Measurements from ENCODE around the gene BTNL2.
"Not testable (repeated sequence)": the region's sequence is repeated elsewhere in the genome, so short reads cannot be mapped to it uniquely, and the experiment has no call there.

The BTNL2 gene, protein sequence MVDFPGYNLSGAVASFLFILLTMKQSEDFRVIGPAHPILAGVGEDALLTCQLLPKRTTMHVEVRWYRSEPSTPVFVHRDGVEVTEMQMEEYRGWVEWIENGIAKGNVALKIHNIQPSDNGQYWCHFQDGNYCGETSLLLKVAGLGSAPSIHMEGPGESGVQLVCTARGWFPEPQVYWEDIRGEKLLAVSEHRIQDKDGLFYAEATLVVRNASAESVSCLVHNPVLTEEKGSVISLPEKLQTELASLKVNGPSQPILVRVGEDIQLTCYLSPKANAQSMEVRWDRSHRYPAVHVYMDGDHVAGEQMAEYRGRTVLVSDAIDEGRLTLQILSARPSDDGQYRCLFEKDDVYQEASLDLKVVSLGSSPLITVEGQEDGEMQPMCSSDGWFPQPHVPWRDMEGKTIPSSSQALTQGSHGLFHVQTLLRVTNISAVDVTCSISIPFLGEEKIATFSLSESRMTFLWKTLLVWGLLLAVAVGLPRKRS

DNA sequence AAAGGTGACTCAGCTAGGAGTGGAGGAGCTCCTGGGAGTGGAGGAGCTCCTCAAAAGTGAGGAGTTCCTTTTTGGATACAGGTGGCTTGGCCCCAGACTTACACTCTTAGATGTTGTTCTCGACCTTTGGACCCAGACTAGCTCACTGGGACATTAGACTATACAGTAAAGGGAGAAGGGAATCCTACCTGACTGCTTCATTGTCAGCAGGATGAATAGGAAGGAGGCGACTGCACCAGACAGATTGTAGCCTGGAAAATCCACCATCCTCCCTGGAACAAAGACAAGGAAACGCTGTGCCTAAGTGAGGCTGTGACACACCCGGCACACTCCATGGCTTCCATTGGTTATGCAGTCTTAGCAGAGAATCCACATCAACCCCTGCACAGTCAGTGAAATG lies at the start of gene BTNL2:
TSS of gene BTNL2 (minus strand) at position 325 of the 400 bp plus-strand sequence. CDS start at position 267, 58 bp downstream.
- no peak for DNase-seq

DNA sequence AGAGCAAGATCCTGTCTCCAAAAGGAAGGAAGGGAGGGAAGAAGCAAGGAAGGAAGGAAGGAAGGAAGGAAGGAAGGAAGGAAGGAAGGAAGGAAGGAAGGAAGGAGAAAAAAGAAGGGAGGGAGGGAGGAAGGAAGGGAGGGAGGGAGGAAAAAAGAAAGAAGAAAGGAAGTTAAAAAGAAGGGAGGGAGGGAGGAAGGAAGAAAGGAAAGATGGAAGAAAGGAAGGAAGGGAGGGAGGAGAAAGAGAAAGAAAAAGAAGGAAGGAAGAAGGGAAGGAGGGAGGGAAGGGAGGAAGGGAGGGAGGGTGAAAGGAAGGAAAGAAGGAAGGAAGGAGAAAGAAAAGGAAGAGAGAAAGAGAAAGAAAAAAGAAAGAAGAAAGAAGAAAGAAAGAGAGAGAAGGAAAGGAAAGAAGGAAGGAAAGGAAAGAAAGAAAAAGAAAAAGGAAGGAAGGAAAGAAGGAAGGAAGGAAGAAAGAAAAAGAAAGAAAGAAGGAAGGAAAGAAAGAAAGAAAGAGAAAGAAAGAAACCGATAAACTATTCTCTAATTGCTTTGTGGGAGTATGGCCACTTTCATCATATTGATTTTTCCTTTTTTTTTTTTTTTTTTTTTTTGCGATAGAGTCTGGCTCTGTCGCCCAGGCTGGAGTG lies 42.2 kb upstream of the BTNL2 start:
- DNase-seq, result no peak

DNA sequence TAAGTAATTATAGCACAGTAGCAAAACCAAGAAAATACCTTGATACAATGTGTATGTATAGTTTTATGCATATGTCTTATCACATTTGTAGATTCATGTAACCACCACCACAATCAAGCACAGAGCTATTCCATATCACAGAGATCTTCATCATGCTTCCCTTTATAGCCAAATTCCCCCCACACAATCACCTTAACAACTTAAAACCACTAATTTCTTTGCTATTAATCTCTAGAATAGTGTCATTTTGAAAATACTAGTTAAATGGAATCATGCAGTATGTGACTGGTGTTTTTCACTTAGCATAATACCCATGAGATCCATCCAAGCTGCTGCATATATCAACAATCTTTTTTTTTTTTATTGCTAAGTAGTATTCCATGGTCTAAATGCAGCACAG lies 41.0 kb upstream of the BTNL2 start:
- no peak for DNase-seq

DNA sequence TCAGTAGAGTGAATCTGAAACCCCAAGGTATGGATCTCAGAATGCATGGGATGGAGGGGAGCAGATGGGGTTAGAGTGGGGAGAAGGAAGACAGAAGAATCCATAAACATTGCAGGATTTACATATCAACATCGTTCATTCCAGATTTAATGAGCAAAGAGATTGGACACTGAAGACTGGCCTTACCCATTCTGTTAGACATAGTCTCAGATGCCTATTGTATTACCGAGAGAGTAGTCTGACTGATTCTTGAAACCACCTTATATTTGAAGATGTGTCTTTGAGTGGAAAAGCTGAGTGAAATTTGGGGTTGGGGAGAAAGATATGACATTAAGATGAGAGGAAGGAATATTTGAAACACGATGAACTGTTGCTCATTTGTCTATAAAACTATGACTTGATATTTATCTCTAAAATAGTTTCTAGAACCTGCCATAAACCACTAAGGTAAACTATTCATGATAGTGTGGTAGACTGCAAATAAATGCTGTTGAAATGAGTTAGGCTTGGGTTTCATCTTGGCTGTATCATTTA lies 38.4 kb upstream of the BTNL2 start:
- no peak for DNase-seq

DNA sequence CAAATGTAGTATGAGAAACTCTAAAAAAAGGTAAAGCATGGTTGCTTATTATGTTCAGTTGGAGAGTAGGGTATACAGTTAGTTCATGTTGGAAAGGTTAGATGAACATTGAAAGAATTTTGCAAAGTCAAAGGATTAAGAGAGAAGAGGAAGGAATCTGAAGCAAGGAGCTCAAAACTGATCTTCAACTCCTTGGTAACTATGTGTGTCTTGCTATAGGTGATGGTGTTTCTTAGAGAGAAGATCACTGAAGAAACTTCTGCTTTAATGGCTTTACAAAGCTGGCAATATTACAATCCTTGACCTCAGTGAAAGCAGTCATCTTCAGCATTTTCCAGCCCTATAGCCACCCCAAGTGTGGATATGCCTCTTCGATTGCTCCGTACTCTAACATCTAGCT lies 37.5 kb upstream of the BTNL2 start:
- DNase-seq, result no peak

DNA sequence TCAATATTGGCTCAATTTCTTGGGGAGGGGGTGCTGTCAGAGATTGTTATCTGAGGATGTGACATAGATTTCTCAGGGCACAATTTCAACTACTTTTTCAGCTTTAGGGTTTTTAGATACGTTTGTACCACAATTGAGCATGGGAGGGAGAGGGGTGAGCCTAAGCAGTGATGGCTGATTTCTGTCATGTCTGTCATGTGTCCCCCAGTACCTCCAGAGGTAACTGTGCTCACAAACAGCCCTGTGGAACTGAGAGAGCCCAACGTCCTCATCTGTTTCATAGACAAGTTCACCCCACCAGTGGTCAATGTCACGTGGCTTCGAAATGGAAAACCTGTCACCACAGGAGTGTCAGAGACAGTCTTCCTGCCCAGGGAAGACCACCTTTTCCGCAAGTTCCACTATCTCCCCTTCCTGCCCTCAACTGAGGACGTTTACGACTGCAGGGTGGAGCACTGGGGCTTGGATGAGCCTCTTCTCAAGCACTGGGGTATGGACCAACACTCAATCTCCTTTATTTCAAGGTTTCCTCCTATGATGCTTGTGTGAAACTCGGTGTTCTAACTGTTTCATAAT lies 36.1 kb upstream of the BTNL2 start:
- DNase-seq, result no peak

DNA sequence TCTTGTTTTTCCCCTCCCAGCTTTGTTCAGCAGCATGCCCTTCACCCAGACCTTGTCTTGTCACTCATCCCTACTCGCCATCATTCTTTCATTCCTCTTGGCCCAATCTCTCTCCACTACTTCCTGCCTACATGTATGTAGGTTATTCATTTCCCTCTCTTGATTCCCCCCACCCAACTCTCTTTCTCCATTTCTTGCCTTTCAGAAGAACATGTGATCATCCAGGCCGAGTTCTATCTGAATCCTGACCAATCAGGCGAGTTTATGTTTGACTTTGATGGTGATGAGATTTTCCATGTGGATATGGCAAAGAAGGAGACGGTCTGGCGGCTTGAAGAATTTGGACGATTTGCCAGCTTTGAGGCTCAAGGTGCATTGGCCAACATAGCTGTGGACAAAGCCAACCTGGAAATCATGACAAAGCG lies 35.3 kb upstream of the BTNL2 start:
- DNase-seq, result no peak

DNA sequence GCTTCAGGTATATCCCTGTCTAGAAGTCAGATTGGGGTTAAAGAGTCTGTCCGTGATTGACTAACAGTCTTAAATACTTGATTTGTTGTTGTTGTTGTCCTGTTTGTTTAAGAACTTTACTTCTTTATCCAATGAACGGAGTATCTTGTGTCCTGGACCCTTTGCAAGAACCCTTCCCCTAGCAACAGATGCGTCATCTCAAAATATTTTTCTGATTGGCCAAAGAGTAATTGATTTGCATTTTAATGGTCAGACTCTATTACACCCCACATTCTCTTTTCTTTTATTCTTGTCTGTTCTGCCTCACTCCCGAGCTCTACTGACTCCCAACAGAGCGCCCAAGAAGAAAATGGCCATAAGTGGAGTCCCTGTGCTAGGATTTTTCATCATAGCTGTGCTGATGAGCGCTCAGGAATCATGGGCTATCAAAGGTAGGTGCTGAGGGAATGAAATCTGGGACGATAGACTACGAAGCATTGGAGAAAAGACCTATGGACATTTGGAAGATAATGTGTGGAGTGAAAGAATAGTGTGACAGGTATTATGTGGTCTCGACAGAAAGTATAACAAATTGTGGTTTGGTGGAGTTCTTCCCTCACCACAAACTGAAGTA lies 32.7 kb upstream of the BTNL2 start, which contains the start of gene HLA-DRA:
TSS of gene HLA-DRA (plus strand) at position 286 of the 613 bp plus-strand sequence. CDS start at position 350, 64 bp downstream.
- peak; percentile 1 for DNase-seq

DNA sequence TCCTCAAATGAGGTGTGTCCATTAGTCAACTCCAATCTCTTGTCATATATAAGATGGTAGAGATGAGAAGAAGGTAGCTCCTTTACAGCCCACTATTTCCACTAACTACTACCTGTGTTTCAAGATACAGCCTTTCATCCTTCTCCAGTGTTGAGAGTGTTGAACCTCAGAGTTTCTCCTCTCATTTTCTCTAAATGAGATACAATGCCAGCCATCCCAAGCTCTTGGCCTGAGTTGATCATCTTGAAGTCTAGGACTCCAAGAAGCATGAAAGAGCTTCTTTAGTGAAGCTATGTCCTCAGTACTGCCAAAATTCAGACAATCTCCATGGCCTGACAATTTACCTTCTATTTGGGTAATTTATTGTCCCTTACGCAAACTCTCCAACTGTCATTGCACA lies 32.2 kb upstream of the BTNL2 start:
- no peak for DNase-seq

DNA sequence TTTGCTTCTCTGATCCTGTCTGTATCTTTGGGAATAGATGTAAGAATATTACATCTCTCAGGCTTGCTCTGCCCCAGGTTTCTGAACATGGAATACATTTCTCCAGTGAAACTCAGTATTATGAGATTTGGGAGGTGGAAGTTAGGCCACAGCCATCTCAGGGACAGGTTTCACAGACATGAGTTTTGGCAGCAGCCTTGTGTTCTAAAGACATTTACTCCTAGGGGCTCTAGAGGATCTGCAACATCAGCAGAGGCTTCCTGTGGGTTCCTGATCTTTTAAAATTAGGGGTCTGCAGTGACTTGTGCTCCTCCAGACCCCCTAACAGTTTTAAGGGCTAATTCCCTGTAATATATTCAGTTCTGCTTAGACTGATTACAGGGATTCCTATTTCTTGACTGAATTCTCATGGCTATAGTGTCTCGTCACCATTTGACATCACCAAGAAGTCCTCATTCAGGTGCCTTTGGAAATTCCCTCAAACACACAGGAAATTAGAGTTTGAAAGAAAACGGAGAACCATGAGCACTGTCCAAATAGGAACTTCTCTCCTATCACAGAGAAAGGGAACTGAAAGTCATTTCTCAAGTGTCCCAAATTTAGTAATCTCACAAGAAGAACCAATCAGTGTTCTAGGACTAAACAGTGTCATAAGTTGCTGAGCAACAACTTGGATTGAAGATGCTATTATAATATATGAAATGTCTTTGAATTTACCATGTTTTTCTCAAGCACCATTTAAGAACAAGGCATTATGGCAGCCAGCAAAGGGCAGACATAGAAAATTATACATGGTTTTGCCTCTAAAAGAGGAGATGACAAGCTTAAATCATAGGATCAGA lies 30.2 kb upstream of the BTNL2 start:
- no peak for DNase-seq

DNA sequence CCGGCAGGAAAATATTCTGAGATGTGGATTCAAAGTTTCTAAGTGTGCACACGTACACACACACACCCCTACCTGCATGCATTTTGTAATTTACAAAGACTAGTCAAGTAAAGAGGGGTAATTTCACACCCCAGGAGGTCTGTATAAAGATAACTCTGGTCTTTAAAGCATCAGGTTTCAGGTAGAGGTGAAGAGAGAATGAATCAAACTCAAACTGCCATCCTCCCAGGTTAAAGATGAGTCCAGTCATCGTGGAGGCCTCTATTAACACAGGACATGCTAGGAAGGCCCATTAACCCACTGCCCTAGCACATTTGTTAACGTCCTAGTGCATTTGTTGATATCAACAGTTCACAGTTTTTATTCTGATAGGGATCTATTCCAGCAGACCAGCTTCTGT lies 29.2 kb upstream of the BTNL2 start:
- no peak for DNase-seq

DNA sequence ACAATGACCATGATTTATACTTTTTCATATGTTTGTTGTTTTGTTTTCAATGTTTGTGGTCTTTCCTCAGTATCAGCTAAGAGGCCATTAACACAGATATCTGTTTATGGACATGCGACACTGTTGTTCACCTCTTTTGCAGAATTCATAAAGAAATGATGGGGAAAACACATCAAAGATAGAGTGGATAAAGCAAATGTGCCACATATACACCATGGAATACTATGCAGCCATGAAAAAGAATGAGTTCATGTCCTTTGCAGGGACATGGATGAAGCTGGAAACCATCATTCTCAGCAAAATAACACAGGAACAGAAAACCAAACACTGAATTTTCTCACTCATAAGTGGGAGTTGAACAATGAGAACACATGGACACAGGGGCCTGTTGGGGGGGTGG lies 27.0 kb upstream of the BTNL2 start:
- not testable (repeated sequence) for DNase-seq

DNA sequence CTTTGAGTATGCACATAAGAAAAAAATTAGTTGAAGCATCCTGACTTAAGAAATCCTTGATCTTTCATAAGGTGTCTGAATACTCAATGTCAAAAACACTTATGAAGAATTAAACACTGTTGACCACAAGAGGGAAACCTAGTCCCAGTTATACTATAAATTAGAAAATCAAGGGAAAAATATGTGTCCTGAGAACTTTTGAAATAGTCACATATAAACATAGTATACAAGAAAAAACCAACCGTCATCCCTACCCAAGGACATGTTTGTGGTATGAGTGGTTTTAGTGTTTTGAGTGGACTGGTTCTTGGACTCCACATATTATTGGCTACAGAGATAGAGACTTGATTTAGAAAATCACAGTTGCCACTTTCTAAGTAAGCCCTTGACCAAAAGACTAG lies 25.1 kb upstream of the BTNL2 start:
- DNase-seq, result no peak

DNA sequence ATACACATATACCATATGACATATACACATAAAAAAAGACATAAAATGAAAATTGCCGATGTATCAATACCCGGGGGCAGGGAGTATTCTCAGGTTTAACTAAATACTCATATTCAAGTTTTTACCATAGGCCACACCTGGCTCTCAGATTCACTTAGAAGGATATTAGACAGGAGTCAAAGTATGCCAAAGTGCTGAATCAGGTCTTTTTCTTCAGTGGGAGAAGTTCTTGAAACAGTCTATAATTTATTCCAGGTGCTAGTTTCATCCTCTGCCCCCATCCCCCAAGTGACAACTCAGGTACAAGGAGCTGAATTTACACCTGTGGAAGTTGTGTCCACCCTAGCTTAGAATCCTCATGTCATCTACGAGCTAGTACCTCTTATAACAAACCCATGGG lies 24.2 kb upstream of the BTNL2 start:
- DNase-seq, result no peak

DNA sequence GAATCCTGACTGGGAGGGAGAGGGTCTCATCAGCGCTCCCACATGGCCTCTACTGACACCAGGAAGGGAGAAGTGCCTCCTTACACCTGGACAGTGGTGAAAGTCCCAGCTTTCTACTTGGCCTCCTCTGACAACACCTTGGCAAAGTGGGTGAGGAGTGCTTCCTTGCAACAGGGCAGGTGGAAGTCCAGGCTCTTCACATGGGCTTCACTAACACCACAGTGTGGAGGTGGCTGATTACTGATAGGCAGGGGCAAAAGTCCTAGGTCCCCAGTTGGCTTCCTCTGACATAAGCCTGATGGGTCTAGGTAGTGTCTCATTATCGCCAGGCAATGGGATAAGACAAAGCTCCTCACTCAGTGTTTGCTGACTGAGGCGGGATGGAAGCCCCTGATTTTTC lies 23.2 kb upstream of the BTNL2 start:
- DNase-seq, result no peak

DNA sequence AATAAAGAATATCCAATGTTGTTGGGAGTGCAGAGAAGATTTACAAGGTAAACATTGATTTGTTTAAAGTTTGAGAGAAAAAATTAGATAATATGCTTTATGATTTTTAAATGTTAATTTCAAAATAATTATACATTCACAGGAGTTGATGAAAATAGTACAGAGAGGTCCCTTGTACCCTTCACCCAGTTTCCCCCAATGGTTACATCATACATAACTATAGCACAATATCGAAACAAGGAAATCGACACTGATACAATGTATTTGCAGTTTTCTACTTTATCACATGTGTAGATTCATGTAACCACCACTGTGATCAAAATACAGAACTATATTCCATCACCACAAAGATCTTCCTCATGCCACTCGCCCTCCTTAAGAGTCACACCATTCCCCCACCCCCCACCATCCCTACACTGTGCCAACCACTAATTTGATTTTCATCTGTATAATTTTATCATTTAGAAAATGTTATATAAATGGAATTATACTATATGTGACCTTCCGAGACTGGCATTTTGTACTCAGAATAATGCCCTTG lies 21.0 kb upstream of the BTNL2 start:
- no peak for DNase-seq

DNA sequence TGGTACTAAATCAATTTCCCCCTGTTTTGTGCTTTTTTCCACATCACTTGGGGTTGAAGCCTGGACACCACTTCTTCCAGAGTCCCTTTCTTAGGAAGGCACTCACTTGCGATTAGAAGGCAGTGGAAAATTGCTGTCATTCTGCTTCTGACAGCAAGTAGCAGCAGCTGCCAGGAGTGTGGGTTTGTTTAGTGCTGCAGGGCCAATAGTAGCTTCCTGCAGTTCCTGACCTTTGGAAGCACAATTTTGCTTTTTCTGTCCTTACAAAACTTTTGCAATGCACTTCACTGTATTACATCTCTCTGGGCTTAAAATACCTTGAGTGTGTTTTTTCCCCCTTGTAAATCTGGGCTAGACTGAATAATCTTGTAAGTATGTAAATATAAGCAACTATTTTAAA lies 20.2 kb upstream of the BTNL2 start:
- no peak for DNase-seq

DNA sequence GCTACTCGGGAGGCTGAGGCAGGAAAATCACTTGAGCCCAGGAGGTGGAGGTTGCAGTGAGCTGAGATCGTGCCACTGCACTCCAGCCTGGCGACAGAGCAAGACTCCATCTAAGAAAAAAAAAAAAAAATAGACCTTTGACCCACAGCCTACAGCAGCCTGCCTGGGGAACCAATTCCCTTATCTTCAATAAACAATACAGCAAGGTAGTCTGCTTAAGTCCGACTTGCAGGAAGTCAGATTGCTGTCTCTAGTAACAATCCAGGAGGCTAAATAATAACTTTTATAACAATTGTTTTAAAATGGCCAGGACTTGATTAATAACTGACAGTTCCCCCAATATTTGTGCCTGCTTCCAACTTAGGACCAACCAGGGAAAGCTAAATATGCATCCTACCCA lies 19.4 kb upstream of the BTNL2 start:
- DNase-seq, result no peak

DNA sequence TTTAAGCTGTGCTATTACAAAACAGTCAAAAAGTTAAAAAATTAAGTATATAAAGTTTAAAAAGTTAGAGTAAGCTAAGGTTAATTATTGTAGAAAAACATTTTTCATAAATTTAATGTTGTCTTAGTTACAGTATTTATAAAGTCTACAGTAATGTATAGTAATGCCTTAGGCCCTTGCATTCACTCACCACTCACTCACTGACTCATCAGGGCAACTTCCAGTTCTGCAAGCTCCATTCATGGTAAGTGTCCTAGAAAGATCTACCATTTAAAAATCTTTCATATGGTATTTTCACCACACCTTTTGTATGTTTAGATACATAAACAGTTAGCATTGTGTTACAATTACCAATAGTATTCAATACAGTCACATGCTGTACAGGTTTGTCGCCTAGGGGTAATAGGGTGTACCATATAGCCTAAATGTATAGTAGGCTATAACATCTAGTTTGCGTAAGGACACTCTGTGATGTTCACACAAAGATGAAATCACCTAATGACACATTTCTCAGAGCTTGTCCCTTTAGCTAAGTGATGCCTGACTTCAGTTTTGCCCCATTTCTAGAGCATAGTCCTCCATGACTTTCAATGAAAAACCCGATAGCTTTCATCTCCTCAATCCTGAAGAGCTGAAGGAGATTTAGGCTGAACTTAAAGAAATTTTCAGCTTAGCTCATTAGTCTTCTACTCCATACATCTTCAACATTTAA lies 17.8 kb upstream of the BTNL2 start:
- DNase-seq, result no peak

DNA sequence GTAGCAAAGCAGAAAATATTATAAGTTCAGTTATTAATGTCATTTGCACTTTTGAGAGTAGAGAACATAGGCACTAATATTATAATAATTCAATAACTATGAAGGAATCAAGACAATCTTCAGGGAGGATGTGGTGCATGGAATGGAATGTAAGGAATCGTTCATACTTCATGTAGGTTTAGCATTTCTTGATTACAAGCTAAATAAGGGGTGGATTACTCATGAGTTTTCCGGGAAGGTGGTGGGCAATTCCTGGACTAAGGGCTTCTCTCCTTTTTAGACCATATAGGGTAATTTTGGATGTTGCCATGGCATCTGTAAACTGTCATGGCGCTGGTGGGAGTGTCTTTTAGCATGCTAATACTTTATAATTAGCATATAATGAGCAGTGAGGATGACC lies 9.1 kb upstream of the BTNL2 start:
- no peak for DNase-seq

DNA sequence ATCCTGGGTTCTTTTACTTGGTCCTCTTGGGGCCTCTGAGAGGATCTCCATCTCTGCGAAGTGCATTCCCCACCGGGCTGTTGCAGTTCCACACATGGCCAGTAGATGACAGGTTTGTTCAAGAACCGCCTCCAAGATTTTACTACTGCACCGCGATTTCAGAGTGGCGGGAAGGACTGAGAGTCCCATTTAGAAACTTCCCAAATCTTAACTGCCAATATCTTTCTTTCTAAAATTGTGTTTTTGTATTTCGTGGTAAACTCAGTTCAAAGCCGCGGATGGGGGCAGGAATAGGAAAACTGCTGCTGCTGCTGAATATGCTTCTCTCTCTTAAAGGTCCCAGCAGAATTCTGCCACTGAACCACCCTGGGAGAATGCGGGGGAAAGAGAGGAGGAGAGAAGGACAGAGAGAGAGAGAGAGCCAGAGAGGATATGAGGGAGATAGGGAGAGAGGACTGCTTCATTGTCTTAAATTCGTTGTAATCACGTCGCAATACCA lies 8.6 kb upstream of the BTNL2 start:
- DNase-seq, result peak; percentile 33
